IMR-90 (cell line): ENCODE data around the gene RGS16. TPM values are rescaled to one million over a fixed set of nuclear protein-coding genes. Genes with fewer than 3 reads are reported as not detected.

Source experiments
- ATAC-seq: fragments of 200-7000 bp; cut with Tn5 transposase; 2 replicates; pipeline ENCODE4 v1.9.1; 2020; ENCODE audit warnings: low read depth, mild to moderate bottlenecking, moderate library complexity
- BruUV-seq: library from RNA; stranded (reverse); fragments of 400-500 nt; replicated peaks from 2 replicates; lab custom pipeline; 2021; lab: Mats Ljungman, UMichigan
- CTCF ChIA-PET: fragments of 300-600 bp; formaldehyde crosslinking; extraction: SDS; loops from one replicate; lab custom pipeline; 2021; ENCODE audit warnings: antibody characterized with exemption; lab: Yijun Ruan, JAX
- POLR2A ChIA-PET: fragments of 300-600 bp; sonication (Branson Sonifier 250); formaldehyde crosslinking; loops from one replicate; lab custom pipeline; 2022; ENCODE audit warnings: antibody characterized with exemption; ENCODE audit not compliant: unreplicated experiment; lab: Charles Lee
- DNase-seq: peaks from one replicate; pipeline ENCODE4 v3.0.0; 2013
- H2AFZ ChIP-seq: replicated peaks from 2 replicates; pipeline ENCODE3; 2013; ENCODE audit warnings: low read length, mild to moderate bottlenecking; ENCODE audit not compliant: poor library complexity
- H2AK5ac ChIP-seq: 2 replicates; pipeline ENCODE4 v1.6.1; 2013; ENCODE audit warnings: low read depth, low read length, inconsistent platforms
- H2AK9ac ChIP-seq: replicated peaks from 2 replicates; pipeline ENCODE3; 2013; ENCODE audit warnings: mild to moderate bottlenecking, low read depth, low read length, moderate library complexity; ENCODE audit not compliant: poor library complexity
- H2BK120ac ChIP-seq: 2 replicates; pipeline ENCODE4 v1.6.1; 2013; ENCODE audit warnings: low read depth, low read length, inconsistent platforms
- H2BK15ac ChIP-seq: 3 replicates; pipeline ENCODE4 v1.6.1; 2013; ENCODE audit warnings: low read depth, low read length, inconsistent platforms
- H2BK20ac ChIP-seq: 2 replicates; pipeline ENCODE4 v1.6.1; 2013; ENCODE audit warnings: low read depth, mild to moderate bottlenecking, inconsistent platforms, low read length, moderate library complexity
- H2BK5ac ChIP-seq: 2 replicates; pipeline ENCODE4 v1.6.1; 2013; ENCODE audit warnings: mild to moderate bottlenecking, low read depth, low read length, inconsistent platforms; ENCODE audit not compliant: poor library complexity, severe bottlenecking
- H3K14ac ChIP-seq: replicated peaks from 2 replicates; pipeline ENCODE4 v1.6.1; 2013; ENCODE audit warnings: low read depth, low read length, inconsistent platforms
- H3K18ac ChIP-seq: 2 replicates; pipeline ENCODE4 v1.6.1; 2013; ENCODE audit warnings: low read depth, low read length, control low read depth
- H3K23ac ChIP-seq: 2 replicates; pipeline ENCODE4 v1.6.1; 2013; ENCODE audit warnings: low read depth, low read length, inconsistent platforms
- H3K27ac ChIP-seq: 2 replicates; pipeline ENCODE4 v1.5.1; 2013; ENCODE audit warnings: mild to moderate bottlenecking, control low read depth, low read length; ENCODE audit not compliant: insufficient read depth
- H3K27me3 ChIP-seq: 2 replicates; pipeline ENCODE4 v1.6.1; 2013; ENCODE audit warnings: low read length; ENCODE audit not compliant: control insufficient read depth, insufficient read depth
- H3K36me3 ChIP-seq: 2 replicates; pipeline ENCODE4 v1.6.1; 2013; ENCODE audit warnings: low read length, mixed read lengths; ENCODE audit not compliant: control insufficient read depth, insufficient read depth
- H3K4ac ChIP-seq: 2 replicates; pipeline ENCODE4 v1.6.1; 2013; ENCODE audit warnings: low read depth, low read length, inconsistent platforms
- H3K4me1 ChIP-seq: 2 replicates; pipeline ENCODE4 v1.6.1; 2013; ENCODE audit warnings: low read length, mixed read lengths; ENCODE audit not compliant: control insufficient read depth, insufficient read depth
- H3K4me2 ChIP-seq: 2 replicates; pipeline ENCODE4 v1.6.1; 2013; ENCODE audit warnings: low read depth, mild to moderate bottlenecking, control low read depth, low read length, moderate library complexity
- H3K4me3 ChIP-seq: 2 replicates; pipeline ENCODE4 v1.5.1; 2013; ENCODE audit warnings: low read depth, mild to moderate bottlenecking, control low read depth, low read length, moderate library complexity; ENCODE audit not compliant: insufficient read depth
- H3K56ac ChIP-seq: 2 replicates; pipeline ENCODE4 v1.6.1; 2013; ENCODE audit warnings: low read length, inconsistent platforms; ENCODE audit not compliant: insufficient read depth; ENCODE audit errors: extremely low read depth
- H3K79me1 ChIP-seq, 2 experiments: 2 replicates each; pipeline ENCODE4 v1.6.1; 2013; ENCODE audit warnings: low read length in 2 of 2, inconsistent platforms in 1 of 2, low read depth in 1 of 2
- H3K9ac ChIP-seq: 2 replicates; pipeline ENCODE4 v1.6.1; 2013; ENCODE audit warnings: low read depth, low read length, control low read depth
- H3K9me1 ChIP-seq: 2 replicates; pipeline ENCODE4 v1.6.1; 2013; ENCODE audit warnings: low read length, inconsistent platforms; ENCODE audit not compliant: insufficient read depth
- H3K9me3 ChIP-seq: 2 replicates; pipeline ENCODE4 v1.6.1; 2013; ENCODE audit warnings: low read length; ENCODE audit not compliant: control insufficient read depth, insufficient read depth
- H4K20me1 ChIP-seq: 2 replicates; pipeline ENCODE4 v1.6.1; 2013; ENCODE audit warnings: low read length, inconsistent platforms; ENCODE audit not compliant: insufficient read depth
- H4K5ac ChIP-seq: 2 replicates; pipeline ENCODE4 v1.6.1; 2013; ENCODE audit warnings: mild to moderate bottlenecking, low read depth, low read length, control low read depth
- H4K8ac ChIP-seq, 2 experiments: 2 replicates each; pipeline ENCODE4 v1.6.1; 2013; ENCODE audit warnings: low read depth in 2 of 2, low read length in 2 of 2, control low read depth in 1 of 2, inconsistent platforms in 1 of 2
- H4K91ac ChIP-seq: 2 replicates; pipeline ENCODE4 v1.6.1; 2013; ENCODE audit warnings: low read depth, low read length, inconsistent platforms; ENCODE audit not compliant: insufficient read depth
- BHLHE40 ChIP-seq: fragments of 150-350 bp; IDR thresholded peaks from 2 replicates; pipeline ENCODE4 v1.6.1; 2016; ENCODE audit warnings: mild to moderate bottlenecking, low read depth, low read length
- CEBPB ChIP-seq: IDR thresholded peaks from 2 replicates; pipeline ENCODE4 v1.6.1; 2012; ENCODE audit warnings: low read depth, low read length, improper control_type of control experiment
- CHD1 ChIP-seq: IDR thresholded peaks from 2 replicates; pipeline ENCODE4 v1.6.1; 2012; ENCODE audit warnings: low read depth, low read length, improper control_type of control experiment
- FOS ChIP-seq: fragments of 150-350 bp; IDR thresholded peaks from 2 replicates; pipeline ENCODE4 v1.6.1; 2016; ENCODE audit warnings: low read depth, low read length
- MAFK ChIP-seq: IDR thresholded peaks from 2 replicates; pipeline ENCODE4 v1.6.1; 2012; ENCODE audit warnings: low read depth, low read length, improper control_type of control experiment
- MAZ ChIP-seq: IDR thresholded peaks from 2 replicates; pipeline ENCODE4 v1.6.1; 2012; ENCODE audit warnings: low read depth, mild to moderate bottlenecking, low read length, improper control_type of control experiment, moderate library complexity, borderline replicate concordance
- MXI1 ChIP-seq: IDR thresholded peaks from 2 replicates; pipeline ENCODE4 v1.6.1; 2012; ENCODE audit warnings: low read depth, mild to moderate bottlenecking, low read length, moderate library complexity, borderline replicate concordance
- NFE2L2 ChIP-seq: fragments of 150-350 bp; IDR thresholded peaks from 2 replicates; pipeline ENCODE4 v1.6.1; 2016; ENCODE audit warnings: low read depth, mild to moderate bottlenecking, low read length
- POLR2A ChIP-seq: IDR thresholded peaks from 2 replicates; pipeline ENCODE4 v1.6.1; 2012; ENCODE audit warnings: mild to moderate bottlenecking, low read depth, low read length
- RAD21 ChIP-seq: IDR thresholded peaks from 2 replicates; pipeline ENCODE4 v1.6.1; 2012; ENCODE audit warnings: low read length, improper control_type of control experiment
- RCOR1 ChIP-seq: IDR thresholded peaks from 2 replicates; pipeline ENCODE4 v1.6.1; 2012; ENCODE audit warnings: mild to moderate bottlenecking, low read length, improper control_type of control experiment; ENCODE audit not compliant: insufficient replicate concordance
- RFX5 ChIP-seq: IDR thresholded peaks from 2 replicates; pipeline ENCODE4 v1.8.0; 2012; ENCODE audit warnings: low read depth, mild to moderate bottlenecking, low read length, moderate library complexity
- SMC3 ChIP-seq: fragments of 150-350 bp; IDR thresholded peaks from 2 replicates; pipeline ENCODE4 v1.6.1; 2016; ENCODE audit warnings: low read depth, mild to moderate bottlenecking, antibody characterized with exemption, low read length, moderate library complexity
- dilution Hi-C: fragments of 300-500 bp; cut with HindIII; formaldehyde crosslinking; loops from one replicate; pipeline ENCODE4 v1.14.3; 2018; ENCODE audit warnings: low sequenced_read_pairs; ENCODE audit not compliant: unreplicated experiment
- in situ Hi-C: fragments of 300-500 bp; cut with MboI; formaldehyde crosslinking; loops from 3 replicates; pipeline ENCODE4 v1.14.3; 2019; ENCODE audit warnings: low sequenced_read_pairs, inconsistent platforms, mixed read lengths
- intact Hi-C: fragments of 100-400 bp; cut with micrococcal nuclease; formaldehyde crosslinking; loops from 2 replicates; pipeline ENCODE4 v1.10.0; 2022
- polyA plus RNA-seq, 3 experiments: library from polyadenylated mRNA; depleted of rRNA; stranded (reverse); fragments of >200 nt; gene quantifications; 2 replicates each; pipeline ENCODE4 v1.2.3, GENCODE V29; 2012; ENCODE audit warnings: low replicate concordance in 1 of 3
- total RNA-seq: library from RNA; depleted of rRNA; stranded (reverse); fragments of >200 nt; gene quantifications from 2 replicates; pipeline ENCODE4 v1.2.3, GENCODE V29; 2012
- TF ChIP-seq, protein P1 (sequence below): conservative IDR thresholded peaks from 2 replicates; pipeline ENCODE4 v1.5.1; 2012; ENCODE audit warnings: mild to moderate bottlenecking, low read depth, low read length, improper control_type of control experiment
- TF ChIP-seq, protein P2 (sequence below): fragments of 150-350 bp; IDR thresholded peaks from 2 replicates; pipeline ENCODE4 v1.6.1; 2017; ENCODE audit warnings: mild to moderate bottlenecking, antibody characterized with exemption, low read length, low read depth

Gene RGS16
- total and polyA plus RNA-seq, 2 of the 4 experiments (the other 2 are of a cell fraction): 0.15 to 0.18 TPM

DNA sequence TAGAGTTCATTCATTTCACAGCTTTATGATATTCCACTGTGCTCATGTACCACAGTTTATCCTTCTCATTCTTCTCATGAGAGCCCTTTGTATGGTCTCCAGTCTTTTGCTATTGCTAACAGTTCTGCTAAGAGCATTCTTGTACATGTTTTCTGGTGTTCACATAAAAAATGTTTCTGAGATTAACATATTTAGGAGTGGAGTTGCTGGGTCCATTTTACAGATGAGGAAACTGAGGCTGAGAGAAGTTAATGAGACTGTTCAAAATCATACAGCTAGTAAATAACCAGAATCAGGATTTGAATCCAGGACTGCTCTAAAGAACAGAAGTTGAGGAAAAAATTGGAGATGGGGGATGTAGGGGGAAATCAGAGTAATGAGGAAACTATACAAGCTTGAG, 28.8 kb upstream of the RGS16 start:
- CTCF ChIA-PET: no interaction called here
- POLR2A ChIA-PET: no interaction called here

More for the DNA sequence above, 28.8 kb upstream of the RGS16 start:
- DNase-seq (no peak), ATAC-seq (no peak)
- Histone ChIP-seq H2AK5ac (no peak overlapping the region), H2AFZ (no peak overlapping the region), H3K56ac (no peak overlapping the region), H3K79me1 (no peaks in the 10 kb centered on the region), H2BK5ac (no peak overlapping the region), H4K20me1 (no peaks in the 10 kb centered on the region), H4K91ac (no peak overlapping the region), H3K9me3 (no peaks in the 10 kb centered on the region), H3K9ac (no peak overlapping the region), H3K18ac (no peak overlapping the region), H3K14ac (no peak overlapping the region), H3K4me1 (peaks cover 2% of the 10 kb centered on the region; the same call in 1 of the 2 replicates), H3K27me3 (peaks cover 14% of the 10 kb centered on the region), H4K8ac (no peak overlapping the region), H3K9me1 (peaks cover 4% of the 10 kb centered on the region; the same call in 1 of the 2 replicates), H3K23ac (no peak overlapping the region), H3K27ac (no peak overlapping the region), H2BK20ac (no peak overlapping the region), H2BK120ac (no peak overlapping the region), H3K4me3 (no peak overlapping the region), H3K4me2 (no peak overlapping the region), H3K36me3 (no peaks in the 10 kb centered on the region), H3K4ac (no peak overlapping the region), H4K5ac (no peak overlapping the region), H2BK15ac (no peak overlapping the region), H2AK9ac (no peak overlapping the region)
- in situ Hi-C loops: no loop called here
- no TSS peak for BruUV-seq
- intact Hi-C loops: no loop called here
- no peak for TF ChIP-seq CHD1
- no peak for TF ChIP-seq FOS
- TF ChIP-seq, protein P1, sequence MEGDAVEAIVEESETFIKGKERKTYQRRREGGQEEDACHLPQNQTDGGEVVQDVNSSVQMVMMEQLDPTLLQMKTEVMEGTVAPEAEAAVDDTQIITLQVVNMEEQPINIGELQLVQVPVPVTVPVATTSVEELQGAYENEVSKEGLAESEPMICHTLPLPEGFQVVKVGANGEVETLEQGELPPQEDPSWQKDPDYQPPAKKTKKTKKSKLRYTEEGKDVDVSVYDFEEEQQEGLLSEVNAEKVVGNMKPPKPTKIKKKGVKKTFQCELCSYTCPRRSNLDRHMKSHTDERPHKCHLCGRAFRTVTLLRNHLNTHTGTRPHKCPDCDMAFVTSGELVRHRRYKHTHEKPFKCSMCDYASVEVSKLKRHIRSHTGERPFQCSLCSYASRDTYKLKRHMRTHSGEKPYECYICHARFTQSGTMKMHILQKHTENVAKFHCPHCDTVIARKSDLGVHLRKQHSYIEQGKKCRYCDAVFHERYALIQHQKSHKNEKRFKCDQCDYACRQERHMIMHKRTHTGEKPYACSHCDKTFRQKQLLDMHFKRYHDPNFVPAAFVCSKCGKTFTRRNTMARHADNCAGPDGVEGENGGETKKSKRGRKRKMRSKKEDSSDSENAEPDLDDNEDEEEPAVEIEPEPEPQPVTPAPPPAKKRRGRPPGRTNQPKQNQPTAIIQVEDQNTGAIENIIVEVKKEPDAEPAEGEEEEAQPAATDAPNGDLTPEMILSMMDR: no peak
- no peak for TF ChIP-seq CEBPB
- no peak for TF ChIP-seq NFE2L2
- TF ChIP-seq RAD21: no peak
- no peak for TF ChIP-seq BHLHE40
- no peak for TF ChIP-seq RFX5
- TF ChIP-seq POLR2A: no peak
- TF ChIP-seq, protein P2, sequence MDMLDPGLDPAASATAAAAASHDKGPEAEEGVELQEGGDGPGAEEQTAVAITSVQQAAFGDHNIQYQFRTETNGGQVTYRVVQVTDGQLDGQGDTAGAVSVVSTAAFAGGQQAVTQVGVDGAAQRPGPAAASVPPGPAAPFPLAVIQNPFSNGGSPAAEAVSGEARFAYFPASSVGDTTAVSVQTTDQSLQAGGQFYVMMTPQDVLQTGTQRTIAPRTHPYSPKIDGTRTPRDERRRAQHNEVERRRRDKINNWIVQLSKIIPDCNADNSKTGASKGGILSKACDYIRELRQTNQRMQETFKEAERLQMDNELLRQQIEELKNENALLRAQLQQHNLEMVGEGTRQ: no peak
- TF ChIP-seq RCOR1: no peak
- TF ChIP-seq SMC3: no peak
- TF ChIP-seq MAZ: no peak
- no peak for TF ChIP-seq MAFK
- no peak for TF ChIP-seq MXI1
- dilution Hi-C loops: no loop called here
